ENCODE data around the gene VCAM1. TPM values are rescaled to one million over a fixed set of nuclear protein-coding genes. Genes with fewer than 3 reads are reported as not detected.

The VCAM1 gene, protein sequence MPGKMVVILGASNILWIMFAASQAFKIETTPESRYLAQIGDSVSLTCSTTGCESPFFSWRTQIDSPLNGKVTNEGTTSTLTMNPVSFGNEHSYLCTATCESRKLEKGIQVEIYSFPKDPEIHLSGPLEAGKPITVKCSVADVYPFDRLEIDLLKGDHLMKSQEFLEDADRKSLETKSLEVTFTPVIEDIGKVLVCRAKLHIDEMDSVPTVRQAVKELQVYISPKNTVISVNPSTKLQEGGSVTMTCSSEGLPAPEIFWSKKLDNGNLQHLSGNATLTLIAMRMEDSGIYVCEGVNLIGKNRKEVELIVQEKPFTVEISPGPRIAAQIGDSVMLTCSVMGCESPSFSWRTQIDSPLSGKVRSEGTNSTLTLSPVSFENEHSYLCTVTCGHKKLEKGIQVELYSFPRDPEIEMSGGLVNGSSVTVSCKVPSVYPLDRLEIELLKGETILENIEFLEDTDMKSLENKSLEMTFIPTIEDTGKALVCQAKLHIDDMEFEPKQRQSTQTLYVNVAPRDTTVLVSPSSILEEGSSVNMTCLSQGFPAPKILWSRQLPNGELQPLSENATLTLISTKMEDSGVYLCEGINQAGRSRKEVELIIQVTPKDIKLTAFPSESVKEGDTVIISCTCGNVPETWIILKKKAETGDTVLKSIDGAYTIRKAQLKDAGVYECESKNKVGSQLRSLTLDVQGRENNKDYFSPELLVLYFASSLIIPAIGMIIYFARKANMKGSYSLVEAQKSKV
- total RNA-seq, result 0.79 TPM in 1 of 2 replicates, not detected in the other

DNA sequence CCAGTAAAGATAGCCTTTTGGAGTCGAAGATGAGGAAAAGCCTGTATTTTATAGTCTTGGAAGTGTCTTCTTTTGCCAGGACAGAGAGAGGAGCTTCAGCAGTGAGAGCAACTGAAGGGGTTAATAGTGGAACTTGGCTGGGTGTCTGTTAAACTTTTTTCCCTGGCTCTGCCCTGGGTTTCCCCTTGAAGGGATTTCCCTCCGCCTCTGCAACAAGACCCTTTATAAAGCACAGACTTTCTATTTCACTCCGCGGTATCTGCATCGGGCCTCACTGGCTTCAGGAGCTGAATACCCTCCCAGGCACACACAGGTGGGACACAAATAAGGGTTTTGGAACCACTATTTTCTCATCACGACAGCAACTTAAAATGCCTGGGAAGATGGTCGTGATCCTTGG is at the start of gene VCAM1:
Gene VCAM1, plus strand, starts transcription at position 253 of the 400 bp plus-strand sequence. Its CDS starts 119 bp downstream, at position 372.

Other genes starting within 250 kb of the VCAM1 start
- gene GPR88, start 181.6 kb upstream of the VCAM1 start, total RNA-seq, result not detected in 2 replicates
- 19.2 and 25.6 TPM in 2 replicates for gene EXTL2, start 175.1 kb downstream of the VCAM1 start, total RNA-seq
- 26.3 and 70.1 TPM in 2 replicates for gene SLC30A7, start 176.3 kb downstream of the VCAM1 start, total RNA-seq

Measured in placental epithelial cell (primary cell).